Coronary artery (tissue), 2 donors: Measurements from ENCODE around the gene PKNOX2.

ENCODE experiments used
- DNase-seq: peaks from one replicate; pipeline ENCODE4 v3.0.0-alpha.2; 2017; ENCODE audit warnings: low spot score
- H3K27ac ChIP-seq, 2 donors: fragments of 200-600 bp; sonication (generic); one replicate each; pipeline ENCODE4 v1.5.1; 2016 to 2019
- H3K4me3 ChIP-seq: fragments of 200-600 bp; sonication (generic); 2 replicates; pipeline ENCODE4 v1.5.1; 2016; ENCODE audit warnings: mild to moderate bottlenecking, moderate library complexity
- CTCF ChIP-seq: fragments of 200-600 bp; sonication (generic); IDR thresholded peaks from one replicate; pipeline ENCODE4 v1.5.1; 2019; ENCODE audit warnings: antibody characterized with exemption

Gene PKNOX2

DNA sequence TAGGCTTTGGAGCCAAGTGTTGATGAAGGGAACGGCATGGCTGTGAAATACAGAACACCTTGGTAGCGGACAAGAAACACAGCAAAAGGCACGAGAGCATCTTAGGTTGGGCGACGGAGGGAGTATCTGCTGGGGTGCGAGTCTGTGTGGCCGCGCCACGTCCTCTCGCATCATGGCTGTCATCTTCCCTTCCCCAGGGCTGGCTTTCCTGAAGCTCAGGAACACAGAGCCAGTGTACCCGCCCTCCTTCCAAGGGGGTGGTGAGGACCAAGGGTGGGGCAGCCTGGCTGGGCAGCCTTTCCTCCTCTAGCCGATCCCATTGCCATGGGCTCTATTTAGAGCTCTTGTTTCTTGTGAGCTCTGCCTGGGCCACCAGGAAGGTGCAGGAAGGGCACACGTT is 177.1 kb downstream of the PKNOX2 start:
- Histone ChIP-seq H3K4me3 (no peak overlapping the region), H3K27ac (no peak overlapping the region)
- DNase-seq: peak; percentile 54
- TF ChIP-seq CTCF: no peak

DNA sequence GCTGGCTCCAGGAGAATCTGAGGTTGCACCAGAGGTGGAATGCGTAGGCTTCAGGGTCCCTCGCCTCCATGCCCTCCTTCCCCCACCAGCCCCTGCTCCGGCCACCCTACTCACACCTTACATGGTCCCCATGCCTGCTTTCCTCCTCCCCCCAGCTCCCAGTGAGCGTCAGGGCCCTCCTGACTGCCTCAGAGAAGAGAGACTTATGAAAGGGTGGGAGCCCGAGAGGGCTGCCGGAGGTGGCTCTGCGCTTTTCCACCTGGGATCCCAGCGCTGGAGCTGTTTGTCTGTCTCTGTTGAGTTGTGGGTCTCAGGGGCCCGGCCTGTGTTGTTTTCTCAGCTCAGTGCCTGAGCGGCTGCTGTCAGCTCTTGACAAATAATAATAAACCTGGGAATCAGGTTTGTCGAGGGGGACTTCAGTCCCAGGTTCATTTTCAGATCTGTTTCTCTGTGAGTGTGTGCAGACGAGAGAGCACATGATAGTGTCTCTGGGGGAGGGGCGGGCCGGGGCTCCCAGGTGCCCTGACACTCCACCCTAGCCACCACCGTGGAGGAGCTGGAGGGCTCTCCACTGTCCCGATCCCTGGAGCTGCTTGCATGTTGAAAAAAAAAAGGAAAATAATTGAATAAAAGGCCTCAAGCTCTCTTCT is 177.9 kb downstream of the PKNOX2 start:
- H3K4me3 ChIP-seq: no peak overlapping the region
- DNase-seq: no peak
- H3K27ac ChIP-seq: no peak overlapping the region
- no peak for TF ChIP-seq CTCF

- no peak overlapping the region for H3K27ac ChIP-seq
- TF ChIP-seq CTCF: no peak
- no peak overlapping the region for H3K4me3 ChIP-seq
- DNase-seq: no peak
Measured at GRCh38 chr11:125343086-125343717, 178.7 kb downstream of the PKNOX2 start.

DNA sequence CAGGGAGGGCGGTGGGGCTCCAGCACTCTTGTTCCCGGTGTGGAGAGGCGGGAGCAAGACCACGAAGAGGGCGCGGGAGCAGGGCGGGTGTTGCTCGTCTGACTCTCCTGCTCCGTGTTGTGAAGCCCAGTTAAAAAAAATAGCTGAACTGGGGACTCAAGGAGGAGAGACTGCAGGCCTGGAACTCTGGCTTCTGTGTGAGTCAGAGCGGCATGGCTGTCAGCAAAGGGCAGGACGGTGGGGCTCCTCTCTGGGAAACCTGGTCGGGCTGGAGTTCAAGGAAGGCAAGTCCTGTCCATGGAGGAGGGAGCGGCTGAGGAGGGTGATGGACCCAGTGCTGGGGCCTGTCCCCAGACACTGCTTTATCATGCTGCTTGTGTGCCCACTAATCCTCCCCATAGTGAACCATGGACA is 179.2 kb downstream of the PKNOX2 start:
- no peak overlapping the region for H3K27ac ChIP-seq

DNA sequence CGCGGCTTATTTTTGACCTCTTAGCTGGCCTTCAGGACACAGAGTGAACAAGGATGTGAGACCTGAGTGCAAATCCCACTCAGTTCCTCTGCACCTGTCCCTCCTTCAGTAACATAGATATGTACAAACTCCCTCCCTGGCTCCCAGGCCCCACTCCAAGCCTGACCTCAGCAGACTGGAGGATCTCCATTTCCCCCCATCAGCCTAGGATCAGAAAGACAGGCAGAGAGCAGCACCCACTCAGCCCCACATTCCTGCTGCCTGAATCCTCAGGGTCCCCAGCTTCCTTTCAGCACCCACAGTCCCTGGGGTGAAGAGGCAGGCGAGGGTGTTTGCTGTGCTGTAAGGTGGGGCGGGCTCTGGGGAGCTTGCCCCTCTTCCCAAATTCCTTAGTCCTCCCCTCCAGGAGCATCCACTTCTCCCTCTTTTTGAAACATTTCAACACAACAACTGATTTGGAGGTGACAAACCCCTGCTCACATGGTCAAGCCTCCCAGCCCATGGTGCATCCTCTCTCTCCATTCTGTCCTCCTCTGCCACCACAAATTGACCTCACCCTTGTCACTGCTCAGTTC is 180.4 kb downstream of the PKNOX2 start:
- Histone ChIP-seq H3K4me3 (no peak overlapping the region), H3K27ac (peak overlapping the region; percentile 27 to 48)
- no peak for TF ChIP-seq CTCF
- DNase-seq: no peak

More for the DNA sequence above, 179.2 kb downstream of the PKNOX2 start:
- no peak for TF ChIP-seq CTCF
- no peak for DNase-seq
- H3K4me3 ChIP-seq: no peak overlapping the region

- peak overlapping the region; percentile 43 for H3K4me3 ChIP-seq
- peak; percentile 93 for TF ChIP-seq CTCF
- DNase-seq: peak; percentile 83
- H3K27ac ChIP-seq: peak overlapping the region; percentile 48 to 61
Measured at GRCh38 chr11:125345421-125346178, 181.0 kb downstream of the PKNOX2 start.
